Measurements from ENCODE around the gene CYGB.
"Not testable (repeated sequence)": the region's sequence is repeated elsewhere in the genome, so short reads cannot be mapped to it uniquely, and the experiment has no call there.

GRCh38 chr17:76527016-76527415, 10.5 kb downstream of the CYGB start:
- TF ChIP-seq CTCF, POLR2A (IDR thresholded peaks at IDR 0.05): not testable (repeated sequence)
